ENCODE results near the gene SHMT2.

- TF ChIP-seq POLR2A (IDR thresholded peaks at IDR 0.05), result no peak
- no peak for TF ChIP-seq CTCF (IDR thresholded peaks at IDR 0.05)
These were observed 17.5 kb upstream of the SHMT2 start for GRCh38 chr12:57211791-57212700.

Data from prostate gland (tissue), 2 donors.